NOMO-1 treated with dmso at 0.1 percent for 144 hours (cell line): ENCODE data around the gene TRPV6.

Source experiments
- DNase-seq: peaks from one replicate; lab custom pipeline; 2025; ENCODE audit not compliant: unreplicated experiment; lab: John Stamatoyannopoulos, UW

The TRPV6 gene

DNA sequence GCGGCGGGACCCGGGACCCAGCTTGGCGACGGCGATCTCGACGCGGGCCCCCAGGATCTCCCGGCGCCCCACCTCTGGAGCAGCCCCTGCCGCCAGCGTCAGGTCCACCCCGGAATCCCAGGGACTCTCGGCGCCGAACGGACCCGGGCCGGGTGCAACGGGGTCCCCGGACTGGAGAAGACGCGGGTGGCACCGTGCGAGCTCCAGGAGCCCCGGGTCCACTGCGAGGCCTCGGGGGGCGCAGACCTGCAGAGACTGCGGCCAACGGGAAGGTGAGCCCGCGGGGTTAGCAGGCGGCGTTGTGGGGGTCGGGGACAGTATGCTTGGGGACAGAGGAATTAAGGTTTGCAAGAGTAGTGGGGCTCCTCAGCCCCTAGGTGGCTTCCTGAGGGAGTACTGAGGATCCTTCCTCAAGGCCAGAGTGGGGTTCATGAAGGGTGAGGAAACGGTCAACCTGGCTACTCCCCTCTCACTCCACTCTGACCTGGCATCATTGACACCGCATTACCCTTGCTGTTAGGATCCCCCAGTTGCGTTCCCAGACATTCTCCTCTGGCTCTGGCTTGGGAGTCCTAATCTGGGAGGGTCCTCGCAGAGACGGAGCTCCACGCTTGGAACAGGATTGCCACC, 30.3 kb downstream of the TRPV6 start:
- no peak for DNase-seq

- peak; percentile 54 for DNase-seq
Observed at GRCh38 chr7:142854372-142855113, 31.0 kb downstream of the TRPV6 start, which contains the start of gene EPHB6. EPHB6 (plus strand) TSS chr7:142855076; CDS start chr7:142863228, 8,152 bp downstream.

- peak; percentile 54 for DNase-seq
Observed at GRCh38 chr7:142853739-142854371, 31.7 kb downstream of the TRPV6 start.

DNA sequence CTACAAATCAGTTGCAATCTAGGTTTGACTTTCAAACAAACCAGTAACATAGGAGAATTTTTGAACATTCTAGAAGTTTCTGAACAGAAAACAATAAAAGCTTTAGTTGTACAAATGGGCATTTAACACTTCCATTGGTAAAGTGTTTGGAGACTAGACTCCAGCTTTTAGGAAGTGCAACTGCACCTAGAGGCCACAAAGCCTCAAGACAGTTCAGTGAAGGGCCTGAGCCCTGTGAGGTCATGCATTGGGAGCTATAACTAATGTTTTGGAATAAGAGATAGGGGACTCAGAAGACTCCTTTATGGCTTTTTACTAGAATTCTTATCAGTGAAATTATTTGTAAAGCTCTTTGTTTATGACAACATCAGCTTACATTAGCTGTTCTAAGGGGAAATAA, 33.6 kb downstream of the TRPV6 start:
- no peak for DNase-seq

GRCh38 chr7:142851269-142851668, 34.3 kb downstream of the TRPV6 start:
- DNase-seq, result no peak

GRCh38 chr7:142847353-142847752, 38.2 kb downstream of the TRPV6 start:
- no peak for DNase-seq

DNA sequence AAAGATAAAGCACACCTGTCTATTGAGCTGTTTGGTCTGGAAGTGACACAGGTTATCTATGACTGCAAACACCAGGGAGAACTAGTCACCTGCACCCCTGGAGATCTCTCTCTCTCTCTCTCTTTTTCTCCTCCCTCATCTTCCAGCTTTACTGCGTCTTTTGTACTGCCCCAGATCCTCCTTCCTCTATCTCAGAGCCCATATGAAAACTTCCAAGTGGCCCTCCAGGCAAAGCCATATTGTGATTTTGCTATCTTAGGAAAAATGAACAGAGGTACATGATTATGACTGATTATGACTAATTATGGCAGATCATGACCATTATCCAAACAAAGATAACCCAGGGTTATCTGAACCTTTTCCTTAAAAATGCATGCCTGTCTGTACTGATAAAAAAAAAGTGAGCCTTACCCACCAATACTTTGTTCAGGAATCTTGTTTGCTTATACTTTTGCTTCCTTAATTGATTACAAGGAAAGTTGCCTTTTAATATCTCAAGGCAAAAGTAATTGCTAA, 43.2 kb downstream of the TRPV6 start:
- DNase-seq, result no peak

- DNase-seq, result no peak
Observed at GRCh38 chr7:142838461-142839213, 46.9 kb downstream of the TRPV6 start.

GRCh38 chr7:142836426-142836825, 49.1 kb downstream of the TRPV6 start:
- no peak for DNase-seq

GRCh38 chr7:142835487-142835886, 50.1 kb downstream of the TRPV6 start:
- DNase-seq, result no peak

DNA sequence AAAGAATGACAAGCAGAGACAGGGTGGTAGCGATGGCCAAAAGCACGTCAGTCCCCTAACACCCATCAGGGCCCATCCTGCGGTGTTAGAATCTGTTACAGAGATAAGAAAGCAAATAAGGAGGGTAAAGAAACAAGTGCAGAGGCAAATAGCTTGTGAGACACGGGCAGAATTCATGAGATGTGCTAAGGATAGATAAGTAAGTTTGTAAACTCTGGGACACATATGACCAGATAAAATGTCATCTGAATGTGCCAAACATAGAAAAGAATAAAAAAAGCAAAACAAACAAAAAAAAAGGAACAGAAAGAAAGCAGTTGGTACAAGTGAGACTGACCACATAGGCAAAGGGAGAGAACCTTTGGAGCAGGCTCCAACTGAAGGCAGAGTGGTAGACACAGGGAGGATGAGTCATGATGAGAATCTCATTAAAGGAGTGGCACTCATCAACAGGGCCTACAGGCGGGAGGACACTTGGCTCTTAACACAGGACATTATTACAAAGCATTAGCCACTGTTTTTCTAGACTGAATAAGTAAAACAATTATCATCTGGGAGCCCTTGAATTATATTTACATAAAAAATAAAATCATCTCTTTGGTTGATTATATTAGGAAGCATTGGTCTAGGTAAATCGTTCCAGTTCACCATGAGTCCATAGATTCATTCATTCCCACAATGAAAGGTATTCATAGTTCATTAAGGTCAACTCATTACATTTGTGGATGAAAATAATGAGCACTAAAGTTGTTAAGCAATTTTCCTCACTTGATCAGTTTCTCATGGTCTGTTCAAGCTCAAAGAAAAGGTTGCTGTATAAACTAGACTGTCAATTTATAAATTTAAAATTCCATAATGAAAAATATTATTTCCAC, 52.1 kb downstream of the TRPV6 start:
- peak; percentile 16 for DNase-seq

DNA sequence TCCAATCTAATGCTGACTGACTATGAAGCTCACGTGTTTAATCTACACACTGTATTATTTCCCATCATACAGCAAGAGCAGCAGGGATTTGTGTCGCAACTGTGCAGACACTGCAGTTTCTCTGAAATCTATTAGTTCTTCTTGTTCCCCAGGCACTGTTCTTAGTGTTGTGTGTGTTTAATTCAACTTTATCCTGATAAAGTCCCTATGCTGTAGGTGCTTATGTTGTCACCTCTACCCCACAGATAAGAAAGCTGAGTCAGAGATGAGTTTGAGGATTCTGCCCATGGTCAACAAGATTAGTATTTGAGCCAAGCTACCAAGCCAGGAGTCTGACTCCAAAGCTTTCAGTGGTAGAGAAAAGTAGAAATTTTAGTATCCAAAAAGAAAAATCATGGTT, 53.1 kb downstream of the TRPV6 start:
- no peak for DNase-seq

DNA sequence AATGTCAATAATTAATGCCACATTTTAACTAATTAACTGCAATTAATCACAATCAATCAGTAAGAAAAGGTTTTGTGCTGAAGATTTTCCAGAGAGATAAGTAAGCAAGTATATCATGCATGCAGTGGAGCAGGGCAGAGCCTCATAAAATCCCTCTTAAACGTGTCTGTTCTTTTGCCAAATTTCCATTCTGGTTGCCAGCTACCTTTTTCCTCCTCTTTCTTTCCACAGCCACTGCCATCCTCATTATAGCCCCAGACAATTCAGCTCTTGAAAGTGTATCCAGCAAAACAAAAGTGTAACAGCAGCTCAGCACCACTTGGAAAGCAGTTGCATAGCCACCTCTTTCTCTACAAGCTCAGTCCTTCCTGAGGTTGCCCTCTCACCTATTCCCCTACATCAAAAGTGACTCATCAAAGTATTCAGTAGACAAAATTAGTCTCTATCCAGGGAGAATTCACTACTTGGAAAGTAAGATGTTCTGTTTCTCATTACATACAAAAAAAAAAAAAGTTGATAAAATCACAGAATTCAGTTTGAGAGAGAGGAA, 57.5 kb downstream of the TRPV6 start:
- DNase-seq, result no peak

GRCh38 chr7:142822714-142823113, 62.8 kb downstream of the TRPV6 start:
- DNase-seq, result no peak
